Trophoblast cell (in vitro differentiated cells and primary cell): Measurements from ENCODE around the gene OR2A25.

Experiments
- DNase-seq, 2 donors: peaks; one replicate each; pipeline ENCODE4 v3.0.0-alpha.2; 2016
- H2AFZ ChIP-seq: 2 replicates; pipeline ENCODE4 v1.6.1; 2013; ENCODE audit warnings: low read length, moderate library complexity, mild to moderate bottlenecking; ENCODE audit not compliant: insufficient read depth, poor library complexity
- H2AK5ac ChIP-seq: 2 replicates; pipeline ENCODE4 v1.6.1; 2013; ENCODE audit warnings: mild to moderate bottlenecking, low read length
- H2BK120ac ChIP-seq: 2 replicates; pipeline ENCODE4 v1.6.1; 2013; ENCODE audit warnings: low read length, mild to moderate bottlenecking, moderate library complexity; ENCODE audit not compliant: insufficient read depth, poor library complexity
- H2BK12ac ChIP-seq: 2 replicates; pipeline ENCODE4 v1.6.1; 2013; ENCODE audit warnings: mild to moderate bottlenecking, low read length, moderate library complexity
- H2BK5ac ChIP-seq: 2 replicates; pipeline ENCODE4 v1.6.1; 2013; ENCODE audit warnings: low read length, low read depth, moderate library complexity, mild to moderate bottlenecking; ENCODE audit not compliant: poor library complexity
- H3K14ac ChIP-seq: 2 replicates; pipeline ENCODE4 v1.6.1; 2013; ENCODE audit warnings: mild to moderate bottlenecking, low read length
- H3K18ac ChIP-seq: 2 replicates; pipeline ENCODE4 v1.6.1; 2013; ENCODE audit warnings: mild to moderate bottlenecking, low read length
- H3K23ac ChIP-seq: 2 replicates; pipeline ENCODE4 v1.6.1; 2013; ENCODE audit warnings: low read length
- H3K27ac ChIP-seq: 2 replicates; pipeline ENCODE4 v1.5.1; 2013; ENCODE audit warnings: low read depth, mild to moderate bottlenecking, inconsistent platforms, low read length, moderate library complexity
- H3K27me3 ChIP-seq: 2 replicates; pipeline ENCODE4 v1.6.1; 2013; ENCODE audit warnings: inconsistent platforms, mild to moderate bottlenecking, low read length, moderate library complexity; ENCODE audit not compliant: insufficient read depth
- H3K36me3 ChIP-seq, 2 experiments: 1 replicate in 1 of 2; 2 replicates in 1 of 2; pipeline ENCODE4 v1.6.1; 2013; ENCODE audit warnings: low read length in 2 of 2, mild to moderate bottlenecking in 2 of 2, moderate library complexity in 1 of 2; ENCODE audit not compliant: insufficient read depth in 2 of 2, control insufficient read depth in 1 of 2
- H3K4ac ChIP-seq: 2 replicates; pipeline ENCODE4 v1.6.1; 2013; ENCODE audit warnings: low read depth, mild to moderate bottlenecking, low read length, moderate library complexity
- H3K4me1 ChIP-seq, 2 experiments: 1 replicate in 1 of 2; 2 replicates in 1 of 2; pipeline ENCODE4 v1.6.1; 2013; ENCODE audit warnings: low read length in 2 of 2, mild to moderate bottlenecking in 2 of 2, moderate library complexity in 1 of 2; ENCODE audit not compliant: insufficient read depth in 2 of 2, control insufficient read depth in 1 of 2
- H3K4me2 ChIP-seq: 2 replicates; pipeline ENCODE4 v1.6.1; 2013; ENCODE audit warnings: inconsistent platforms, mild to moderate bottlenecking, low read length, moderate library complexity
- H3K4me3 ChIP-seq: 2 replicates; pipeline ENCODE4 v1.5.1; 2013; ENCODE audit warnings: mild to moderate bottlenecking, low read depth, low read length, inconsistent platforms
- H3K79me1 ChIP-seq: one replicate; pipeline ENCODE4 v1.6.1; 2013; ENCODE audit warnings: low read length
- H3K79me2 ChIP-seq: 2 replicates; pipeline ENCODE4 v1.6.1; 2013; ENCODE audit warnings: low read length, mild to moderate bottlenecking; ENCODE audit not compliant: control insufficient read depth, insufficient read depth, poor library complexity
- H3K9ac ChIP-seq: 2 replicates; pipeline ENCODE4 v1.6.1; 2013; ENCODE audit warnings: mild to moderate bottlenecking, low read length
- H3K9me3 ChIP-seq: 2 replicates; pipeline ENCODE4 v1.6.1; 2013; ENCODE audit warnings: low read depth, mild to moderate bottlenecking, control low read depth, inconsistent platforms, low read length; ENCODE audit not compliant: insufficient read depth
- H4K12ac ChIP-seq: 2 replicates; pipeline ENCODE4 v1.6.1; 2013; ENCODE audit warnings: low read depth, mild to moderate bottlenecking, low read length, moderate library complexity
- H4K8ac ChIP-seq: 2 replicates; pipeline ENCODE4 v1.6.1; 2013; ENCODE audit warnings: low read depth, mild to moderate bottlenecking, low read length, moderate library complexity
- H4K91ac ChIP-seq: one replicate; pipeline ENCODE4 v1.6.1; 2013; ENCODE audit warnings: low read depth, mild to moderate bottlenecking, low read length, moderate library complexity
- WGBS: extraction: QIAGEN DNeasy Blood & Tissue Kit; methylation state at CpG from one replicate; pipeline ENCODE4 v1.1.7; 2013; ENCODE audit warnings: missing lambda C conversion rate; ENCODE audit not compliant: insufficient read length, insufficient coverage; ENCODE audit errors: extremely low coverage; 5-methylcytosine and 5-hydroxymethylcytosine counted together

OR2A25 gene

DNA sequence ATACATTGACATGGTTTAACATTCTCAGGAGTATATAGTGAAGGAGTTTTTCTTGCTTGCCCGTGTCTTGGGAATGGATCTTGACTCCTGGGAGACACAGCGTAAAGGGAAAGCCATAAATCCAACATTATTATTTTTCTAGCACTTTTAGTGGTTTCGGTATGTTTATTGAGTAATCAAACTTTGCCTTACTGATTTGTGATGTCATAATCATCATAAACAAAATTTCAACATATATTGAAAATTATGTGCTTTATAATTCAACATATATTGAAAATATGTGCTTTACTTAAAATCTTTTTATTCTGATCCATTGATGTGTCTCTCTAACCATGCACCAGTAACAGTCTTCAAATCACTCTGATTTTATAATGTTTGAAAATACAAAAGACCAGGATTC, 41.1 kb upstream of the OR2A25 start:
- Histone ChIP-seq H3K14ac (no peak overlapping the region), H4K8ac (no peak overlapping the region), H2AK5ac (no peak overlapping the region), H3K23ac (no peak overlapping the region), H3K9me3 (peaks cover 2% of the 10 kb centered on the region), H3K4me1 (no peaks in the 10 kb centered on the region), H4K91ac (no peak overlapping the region), H3K18ac (no peak overlapping the region), H3K4me3 (no peak overlapping the region), H3K9ac (no peak overlapping the region), H3K36me3 (no peaks in the 10 kb centered on the region), H3K27ac (no peak overlapping the region), H2BK12ac (no peak overlapping the region), H2BK5ac (no peak overlapping the region), H3K27me3 (no peaks in the 10 kb centered on the region), H3K79me1 (no peaks in the 10 kb centered on the region), H3K4me2 (no peak overlapping the region), H4K12ac (no peak overlapping the region), H3K4ac (no peak overlapping the region), H2BK120ac (no peak overlapping the region), H2AFZ (no peak overlapping the region), H3K79me2 (no peaks in the 10 kb centered on the region)
- no peak for DNase-seq
- WGBS, result no CpG with 5 or more reads among the region's 3 CpGs

DNA sequence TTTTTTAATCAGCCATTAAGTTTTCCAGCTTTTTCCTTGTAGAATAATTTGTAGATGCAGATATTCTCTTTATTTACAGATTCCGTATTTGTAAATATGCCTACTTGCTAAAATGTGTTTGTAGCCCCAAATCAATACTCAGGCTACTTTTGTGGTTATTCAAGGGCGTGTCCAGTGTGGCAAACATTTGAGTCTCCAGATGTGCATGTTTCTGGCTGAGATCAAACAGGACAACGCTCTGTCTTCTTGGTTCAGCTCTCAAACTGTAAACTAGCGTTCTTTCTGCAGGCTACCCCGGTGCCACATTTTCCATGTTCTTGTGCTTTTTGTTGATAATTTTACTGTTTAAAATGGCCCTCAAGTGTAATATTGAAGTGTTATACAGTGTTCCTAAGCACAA, 37.1 kb upstream of the OR2A25 start:
- H3K27me3 ChIP-seq, result no peaks in the 10 kb centered on the region
- H3K9ac ChIP-seq, result no peak overlapping the region
- H2BK5ac ChIP-seq, result no peak overlapping the region
- H3K14ac ChIP-seq, result no peak overlapping the region
- WGBS, result no CpG with 5 or more reads among the region's 5 CpGs
- no peak overlapping the region for H3K4me2 ChIP-seq
- H3K4ac ChIP-seq, result no peak overlapping the region
- no peak overlapping the region for H4K91ac ChIP-seq
- H4K12ac ChIP-seq, result no peak overlapping the region
- no peak overlapping the region for H3K18ac ChIP-seq
- H3K36me3 ChIP-seq, result no peaks in the 10 kb centered on the region
- H3K23ac ChIP-seq, result no peak overlapping the region
- H3K79me2 ChIP-seq, result no peaks in the 10 kb centered on the region
- no peak overlapping the region for H2BK120ac ChIP-seq
- H3K4me1 ChIP-seq, result no peaks in the 10 kb centered on the region
- no peak overlapping the region for H2AFZ ChIP-seq
- DNase-seq, result no peak
- H3K79me1 ChIP-seq, result no peaks in the 10 kb centered on the region
- H3K9me3 ChIP-seq, result no peaks in the 10 kb centered on the region
- H4K8ac ChIP-seq, result no peak overlapping the region
- H3K27ac ChIP-seq, result no peak overlapping the region
- no peak overlapping the region for H2BK12ac ChIP-seq
- no peak overlapping the region for H2AK5ac ChIP-seq
- H3K4me3 ChIP-seq, result no peak overlapping the region

DNA sequence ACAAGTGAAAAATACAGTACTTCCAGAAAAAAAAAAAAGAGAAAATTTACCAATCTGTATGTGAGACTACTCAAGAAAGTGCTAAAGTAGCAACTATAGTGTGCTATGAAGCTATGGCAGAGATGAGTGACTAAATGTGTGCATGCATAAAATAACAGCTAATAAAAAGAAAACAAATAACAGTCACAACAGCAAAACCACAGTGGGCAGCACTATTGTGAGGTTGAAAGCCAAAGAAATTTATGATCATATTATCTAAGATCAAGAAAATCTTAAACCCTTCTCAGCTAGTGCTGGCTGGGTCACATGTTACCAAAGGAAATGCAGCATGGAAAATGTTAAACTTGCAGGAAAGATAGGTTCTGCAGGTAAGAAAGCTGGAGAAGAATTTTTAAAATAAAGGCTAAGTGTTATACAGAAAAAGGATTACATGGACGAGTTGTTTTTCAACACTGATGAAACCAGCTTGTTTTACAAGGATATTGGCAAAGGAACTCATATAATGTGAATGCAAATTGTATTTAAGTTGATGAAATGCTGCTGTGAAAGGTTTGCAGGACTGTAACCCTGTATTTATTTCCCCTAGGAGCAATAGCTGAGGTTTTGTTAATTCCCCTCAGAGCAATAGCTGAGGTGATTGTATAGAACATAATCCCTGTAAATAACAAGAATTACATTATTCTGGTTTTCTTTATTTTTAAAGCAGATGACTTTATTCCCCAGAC, 36.5 kb upstream of the OR2A25 start:
- Histone ChIP-seq H3K79me1 (no peaks in the 10 kb centered on the region), H2AFZ (no peak overlapping the region), H3K27me3 (no peaks in the 10 kb centered on the region), H3K36me3 (no peaks in the 10 kb centered on the region), H3K14ac (no peak overlapping the region), H2AK5ac (no peak overlapping the region), H3K4me3 (no peak overlapping the region), H3K4ac (no peak overlapping the region), H4K12ac (no peak overlapping the region), H3K79me2 (no peaks in the 10 kb centered on the region), H3K4me2 (no peak overlapping the region), H3K9me3 (no peaks in the 10 kb centered on the region), H2BK120ac (no peak overlapping the region), H3K9ac (no peak overlapping the region), H4K91ac (no peak overlapping the region), H3K23ac (no peak overlapping the region), H2BK12ac (no peak overlapping the region), H2BK5ac (no peak overlapping the region), H3K27ac (no peak overlapping the region), H3K4me1 (no peaks in the 10 kb centered on the region), H3K18ac (no peak overlapping the region), H4K8ac (no peak overlapping the region)
- no peak for DNase-seq
- WGBS, result no CpG with 5 or more reads among the region's 1 CpG

DNA sequence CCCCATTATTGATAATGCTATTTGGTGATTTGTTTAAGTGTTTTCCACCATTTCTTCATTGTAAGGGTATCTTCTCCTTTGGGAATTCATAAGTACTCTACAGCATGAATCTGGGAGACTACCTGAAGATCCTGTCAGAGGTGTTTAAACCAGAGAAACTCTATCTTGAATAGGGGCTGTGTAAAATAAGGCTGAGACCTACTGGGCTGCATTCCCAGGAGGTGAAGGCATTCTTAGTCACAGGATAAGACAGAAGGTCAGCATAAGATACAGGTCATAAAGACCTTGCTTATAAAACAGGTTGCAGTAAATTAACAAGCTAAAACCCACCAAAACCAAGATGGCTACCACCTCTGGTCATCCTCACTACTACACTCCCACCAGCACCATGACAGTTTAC, 34.2 kb upstream of the OR2A25 start:
- H3K4me2 ChIP-seq, result no peak overlapping the region
- no peak overlapping the region for H3K23ac ChIP-seq
- H3K18ac ChIP-seq, result no peak overlapping the region
- no peak overlapping the region for H2BK12ac ChIP-seq
- H3K9me3 ChIP-seq, result no peaks in the 10 kb centered on the region
- H3K4ac ChIP-seq, result no peak overlapping the region
- H3K79me1 ChIP-seq, result no peaks in the 10 kb centered on the region
- H3K79me2 ChIP-seq, result no peaks in the 10 kb centered on the region
- no peak overlapping the region for H2AK5ac ChIP-seq
- DNase-seq, result peak; percentile 43 to 56
- no peak overlapping the region for H4K91ac ChIP-seq
- H3K9ac ChIP-seq, result no peak overlapping the region
- no peak overlapping the region for H2BK120ac ChIP-seq
- no peak overlapping the region for H4K8ac ChIP-seq
- no peak overlapping the region for H4K12ac ChIP-seq
- H2AFZ ChIP-seq, result no peak overlapping the region
- H3K36me3 ChIP-seq, result no peaks in the 10 kb centered on the region
- no peaks in the 10 kb centered on the region for H3K27me3 ChIP-seq
- no peak overlapping the region for H2BK5ac ChIP-seq
- H3K4me1 ChIP-seq, result no peaks in the 10 kb centered on the region
- no peak overlapping the region for H3K4me3 ChIP-seq
- H3K27ac ChIP-seq, result no peak overlapping the region
- no peak overlapping the region for H3K14ac ChIP-seq
